Uterus (tissue), 2 donors: Measurements from ENCODE around the gene CREBL2.

ENCODE experiments used
- CTCF ChIP-seq, 4 experiments: fragments of 200-600 bp in 2 of 4; fragments of 450-650 bp in 2 of 4; sonication (generic) in 2 of 4; IDR thresholded peaks; one replicate each; pipeline ENCODE4 v1.5.1; 2016 to 2019; ENCODE audit warnings: antibody characterized with exemption in 4 of 4, mild to moderate bottlenecking in 2 of 4, moderate library complexity in 1 of 4
- POLR2A ChIP-seq, 2 donors: fragments of 450-650 bp; IDR thresholded peaks; one replicate each; pipeline ENCODE4 v1.6.1; 2016; ENCODE audit warnings: antibody characterized with exemption in 2 of 2, mild to moderate bottlenecking in 1 of 2, moderate library complexity in 1 of 2

- TF ChIP-seq CTCF (IDR thresholded peaks at IDR 0.05) = no peak
- TF ChIP-seq POLR2A (IDR thresholded peaks at IDR 0.05) = no peak
Observed at GRCh38 chr12:12685305-12685704, 73.6 kb downstream of the CREBL2 start.
